Measurements from ENCODE around the gene RNF123.

The RNF123 gene

DNA sequence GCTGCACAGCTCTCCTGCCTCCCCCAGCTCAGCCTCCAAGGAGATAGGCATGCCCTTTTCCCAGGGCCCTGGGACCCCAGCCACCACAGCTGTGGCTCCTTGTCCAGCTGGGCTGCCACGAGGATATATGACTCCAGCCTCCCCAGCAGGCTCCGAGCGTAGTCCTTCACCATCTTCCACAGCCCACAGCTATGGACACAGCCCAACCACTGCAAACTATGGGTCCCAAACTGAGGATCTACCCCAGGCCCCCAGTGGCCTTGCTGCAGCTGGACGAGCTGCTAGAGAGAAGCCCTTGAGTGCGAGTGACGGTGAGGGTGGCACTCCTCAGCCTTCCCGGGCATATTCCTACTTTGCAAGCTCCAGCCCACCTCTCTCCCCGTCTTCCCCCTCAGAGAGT, 35.7 kb upstream of the RNF123 start:
- DNase-seq (ENCODE audit: low read depth) = no peak
- TF ChIP-seq, protein P1, sequence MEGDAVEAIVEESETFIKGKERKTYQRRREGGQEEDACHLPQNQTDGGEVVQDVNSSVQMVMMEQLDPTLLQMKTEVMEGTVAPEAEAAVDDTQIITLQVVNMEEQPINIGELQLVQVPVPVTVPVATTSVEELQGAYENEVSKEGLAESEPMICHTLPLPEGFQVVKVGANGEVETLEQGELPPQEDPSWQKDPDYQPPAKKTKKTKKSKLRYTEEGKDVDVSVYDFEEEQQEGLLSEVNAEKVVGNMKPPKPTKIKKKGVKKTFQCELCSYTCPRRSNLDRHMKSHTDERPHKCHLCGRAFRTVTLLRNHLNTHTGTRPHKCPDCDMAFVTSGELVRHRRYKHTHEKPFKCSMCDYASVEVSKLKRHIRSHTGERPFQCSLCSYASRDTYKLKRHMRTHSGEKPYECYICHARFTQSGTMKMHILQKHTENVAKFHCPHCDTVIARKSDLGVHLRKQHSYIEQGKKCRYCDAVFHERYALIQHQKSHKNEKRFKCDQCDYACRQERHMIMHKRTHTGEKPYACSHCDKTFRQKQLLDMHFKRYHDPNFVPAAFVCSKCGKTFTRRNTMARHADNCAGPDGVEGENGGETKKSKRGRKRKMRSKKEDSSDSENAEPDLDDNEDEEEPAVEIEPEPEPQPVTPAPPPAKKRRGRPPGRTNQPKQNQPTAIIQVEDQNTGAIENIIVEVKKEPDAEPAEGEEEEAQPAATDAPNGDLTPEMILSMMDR (conservative IDR thresholded peaks at IDR 0.05; ENCODE audit: low read length) = no peak
- no peak overlapping the region for H3K4me3 ChIP-seq (ENCODE audit: low read length)

DNA sequence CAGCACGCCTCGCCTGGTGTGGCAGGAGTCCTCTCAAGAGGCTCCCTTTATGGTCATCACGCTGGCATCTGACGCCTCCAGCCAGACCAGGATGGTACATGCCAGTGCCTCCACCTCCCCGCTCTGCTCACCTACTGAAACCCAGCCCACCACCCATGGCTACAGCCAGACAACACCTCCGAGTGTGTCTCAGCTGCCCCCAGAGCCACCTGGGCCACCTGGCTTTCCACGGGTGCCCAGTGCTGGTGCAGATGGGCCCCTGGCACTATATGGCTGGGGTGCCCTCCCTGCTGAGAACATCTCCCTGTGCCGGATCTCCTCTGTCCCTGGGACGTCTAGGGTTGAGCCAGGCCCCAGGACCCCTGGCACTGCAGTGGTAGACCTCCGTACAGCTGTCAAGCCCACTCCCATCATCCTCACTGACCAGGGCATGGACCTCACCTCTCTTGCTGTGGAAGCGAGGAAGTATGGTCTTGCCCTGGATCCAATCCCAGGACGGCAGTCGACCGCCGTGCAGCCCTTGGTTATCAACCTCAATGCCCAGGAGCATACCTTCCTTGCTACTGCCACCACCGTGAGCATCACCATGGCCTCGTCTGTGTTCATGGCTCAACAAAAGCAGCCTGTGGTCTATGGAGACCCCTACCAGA, 35.1 kb upstream of the RNF123 start:
- TF ChIP-seq, protein P1 (conservative IDR thresholded peaks at IDR 0.05; ENCODE audit: low read length) = no peak
- H3K4me3 ChIP-seq (ENCODE audit: low read length) = no peak overlapping the region
- no peak for DNase-seq (ENCODE audit: low read depth)

DNA sequence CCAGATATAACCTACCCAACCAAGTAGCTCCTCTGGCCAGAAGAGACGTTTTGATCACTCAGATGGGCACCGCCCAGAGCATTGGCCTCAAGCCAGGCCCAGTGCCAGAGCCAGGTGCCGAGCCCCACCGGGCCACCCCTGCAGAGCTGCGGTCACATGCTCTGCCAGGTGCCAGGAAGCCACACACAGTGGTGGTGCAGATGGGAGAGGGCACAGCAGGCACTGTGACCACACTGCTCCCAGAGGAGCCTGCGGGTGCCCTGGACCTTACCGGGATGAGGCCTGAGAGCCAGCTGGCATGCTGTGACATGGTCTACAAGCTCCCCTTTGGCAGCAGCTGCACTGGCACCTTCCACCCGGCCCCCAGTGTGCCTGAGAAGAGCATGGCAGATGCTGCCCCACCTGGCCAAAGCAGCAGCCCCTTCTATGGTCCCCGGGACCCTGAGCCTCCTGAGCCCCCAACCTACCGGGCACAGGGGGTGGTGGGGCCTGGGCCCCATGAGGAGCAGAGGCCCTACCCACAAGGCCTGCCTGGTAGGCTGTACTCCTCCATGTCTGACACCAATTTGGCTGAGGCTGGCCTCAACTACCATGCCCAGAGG, 34.3 kb upstream of the RNF123 start:
- no peak for DNase-seq (ENCODE audit: low read depth)
- TF ChIP-seq, protein P1 (conservative IDR thresholded peaks at IDR 0.05; ENCODE audit: low read length) = no peak
- H3K4me3 ChIP-seq (ENCODE audit: low read length) = no peak overlapping the region

DNA sequence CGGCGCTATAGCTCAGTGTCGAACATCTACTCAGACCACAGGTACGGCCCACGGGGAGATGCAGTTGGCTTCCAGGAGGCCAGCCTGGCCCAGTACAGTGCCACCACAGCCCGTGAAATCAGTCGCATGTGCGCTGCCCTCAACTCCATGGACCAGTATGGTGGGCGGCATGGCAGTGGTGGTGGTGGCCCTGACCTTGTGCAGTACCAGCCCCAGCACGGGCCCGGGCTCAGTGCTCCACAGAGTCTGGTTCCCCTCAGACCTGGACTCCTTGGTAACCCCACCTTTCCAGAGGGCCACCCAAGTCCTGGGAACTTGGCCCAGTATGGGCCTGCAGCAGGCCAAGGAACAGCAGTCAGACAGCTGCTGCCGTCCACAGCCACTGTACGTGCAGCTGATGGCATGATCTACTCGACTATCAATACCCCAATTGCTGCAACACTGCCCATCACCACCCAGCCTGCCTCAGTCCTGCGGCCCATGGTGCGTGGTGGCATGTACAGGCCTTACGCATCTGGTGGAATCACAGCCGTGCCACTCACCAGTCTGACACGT, 33.5 kb upstream of the RNF123 start:
- H3K4me3 ChIP-seq (ENCODE audit: low read length) = no peak overlapping the region
- no peak for DNase-seq (ENCODE audit: low read depth)
- TF ChIP-seq, protein P1 (conservative IDR thresholded peaks at IDR 0.05; ENCODE audit: low read length) = no peak

DNA sequence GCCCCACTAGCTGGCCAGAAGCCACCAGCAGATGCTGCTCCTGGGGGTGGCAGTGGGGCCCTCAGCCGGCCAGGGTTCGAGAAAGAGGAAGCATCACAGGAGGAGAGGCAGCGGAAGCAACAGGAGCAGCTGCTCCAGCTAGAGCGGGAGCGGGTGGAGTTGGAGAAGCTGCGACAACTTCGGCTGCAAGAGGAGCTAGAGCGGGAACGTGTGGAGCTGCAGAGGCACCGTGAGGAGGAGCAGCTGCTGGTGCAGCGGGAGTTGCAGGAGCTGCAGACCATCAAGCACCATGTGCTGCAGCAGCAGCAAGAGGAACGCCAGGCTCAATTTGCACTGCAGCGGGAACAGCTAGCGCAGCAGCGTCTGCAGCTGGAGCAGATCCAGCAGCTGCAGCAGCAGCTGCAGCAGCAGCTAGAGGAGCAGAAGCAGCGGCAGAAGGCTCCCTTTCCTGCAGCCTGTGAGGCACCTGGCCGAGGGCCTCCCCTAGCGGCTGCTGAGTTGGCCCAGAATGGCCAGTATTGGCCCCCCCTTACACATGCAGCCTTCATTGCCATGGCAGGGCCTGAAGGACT, 32.7 kb upstream of the RNF123 start:
- no peak for DNase-seq (ENCODE audit: low read depth)
- TF ChIP-seq, protein P1 (conservative IDR thresholded peaks at IDR 0.05; ENCODE audit: low read length) = peak; percentile 14

GRCh38 chr3:49657208-49657915, 32.0 kb upstream of the RNF123 start:
- no peak for DNase-seq (ENCODE audit: low read depth)
- H3K4me3 ChIP-seq (ENCODE audit: low read length) = no peak overlapping the region
- TF ChIP-seq, protein P1 (conservative IDR thresholded peaks at IDR 0.05; ENCODE audit: low read length) = no peak

More for the DNA sequence above, 32.7 kb upstream of the RNF123 start:
- no peak overlapping the region for H3K4me3 ChIP-seq (ENCODE audit: low read length)
